Right forelimb (tissue), 1 donor: ENCODE data around the gene RNF38.
A peak's percentile ranks its signal among the peaks of the same experiment; 100 is the strongest.
"Not testable (repeated sequence)": the region's sequence is repeated elsewhere in the genome, so short reads cannot be mapped to it uniquely, and the experiment has no call there.

Experiments
- DNase-seq: peaks from one replicate; pipeline ENCODE4 v3.0.0-alpha.2; 2018

The RNF38 gene

DNA sequence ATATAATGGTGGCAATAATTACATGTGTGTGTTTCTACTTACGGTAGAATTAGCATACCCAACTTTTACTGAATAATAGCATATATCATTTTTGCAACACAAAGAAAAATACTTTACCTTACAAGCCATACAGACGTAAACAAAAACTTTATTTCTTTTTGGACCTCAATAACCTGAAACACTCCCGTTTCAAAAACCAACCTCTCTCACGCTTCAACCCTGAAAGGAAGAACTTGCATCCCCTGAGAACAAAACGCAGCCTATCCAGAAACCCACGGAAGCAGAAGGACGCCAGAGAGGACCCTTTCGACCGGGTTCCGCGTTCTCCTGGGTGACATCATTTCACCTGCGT is at the start of gene RNF38:
TSS of gene RNF38 (minus strand) at position 290 of the 352 bp plus-strand sequence. CDS start at position 129, 161 bp downstream.
- no peak for DNase-seq

DNA sequence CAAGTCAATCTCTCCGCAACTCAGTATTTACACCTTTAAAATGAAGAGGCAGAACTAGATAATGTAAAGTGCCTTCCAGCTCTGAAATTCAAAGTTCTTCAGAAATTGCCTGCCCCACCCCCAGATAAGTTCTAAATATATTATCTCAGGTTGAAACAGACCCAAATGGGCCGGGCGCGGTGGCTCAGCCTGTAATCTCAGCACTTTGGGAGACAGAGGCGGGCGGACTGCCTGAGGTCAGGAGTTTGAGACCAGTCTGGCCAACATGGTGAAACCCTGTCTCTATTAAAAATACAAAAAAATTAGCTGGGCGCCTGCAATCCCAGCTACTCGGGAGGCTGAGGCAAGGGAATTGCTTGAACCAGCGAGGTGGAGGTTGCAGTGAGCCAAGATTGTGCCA is 48.5 kb upstream of the RNF38 start:
- DNase-seq = not testable (repeated sequence)

DNA sequence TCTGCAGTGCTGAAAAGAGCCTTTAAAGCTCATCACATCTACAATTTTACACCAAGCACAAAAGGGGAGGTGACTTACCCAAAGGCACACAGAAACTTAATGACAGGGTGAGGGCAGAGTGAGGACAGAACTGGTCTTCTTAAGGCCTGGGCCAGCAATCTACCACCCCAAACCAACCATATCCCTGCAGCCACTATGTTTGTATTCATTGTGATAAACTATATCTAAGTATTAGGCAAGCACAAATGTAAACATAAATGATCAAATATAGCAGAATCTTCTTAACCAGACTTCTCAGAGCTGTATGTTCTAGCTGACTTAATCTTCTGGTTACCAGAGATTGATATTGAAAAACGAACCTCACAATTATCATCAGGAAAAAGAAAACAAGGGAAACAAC is 47.9 kb upstream of the RNF38 start:
- DNase-seq = no peak

DNA sequence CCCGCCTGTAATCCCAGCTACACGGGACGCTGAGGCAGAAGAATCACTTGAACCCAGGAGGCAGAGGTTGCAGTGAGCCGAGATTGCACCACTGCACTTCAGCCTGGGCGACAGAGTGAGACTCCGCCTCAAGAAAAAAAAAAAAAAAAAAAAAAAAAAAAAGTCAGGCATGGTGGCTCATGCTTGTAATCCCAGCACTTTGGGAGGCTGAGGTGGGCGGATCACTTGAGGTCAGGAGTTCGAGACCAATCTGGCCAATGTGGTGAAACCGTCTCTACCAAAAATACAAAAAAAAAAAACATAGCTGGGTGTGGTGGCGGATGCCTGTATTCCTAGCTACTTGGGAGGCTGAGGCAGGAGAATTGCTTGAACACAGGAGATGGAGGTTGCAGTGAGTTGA is 46.6 kb upstream of the RNF38 start:
- DNase-seq = not testable (repeated sequence)

DNA sequence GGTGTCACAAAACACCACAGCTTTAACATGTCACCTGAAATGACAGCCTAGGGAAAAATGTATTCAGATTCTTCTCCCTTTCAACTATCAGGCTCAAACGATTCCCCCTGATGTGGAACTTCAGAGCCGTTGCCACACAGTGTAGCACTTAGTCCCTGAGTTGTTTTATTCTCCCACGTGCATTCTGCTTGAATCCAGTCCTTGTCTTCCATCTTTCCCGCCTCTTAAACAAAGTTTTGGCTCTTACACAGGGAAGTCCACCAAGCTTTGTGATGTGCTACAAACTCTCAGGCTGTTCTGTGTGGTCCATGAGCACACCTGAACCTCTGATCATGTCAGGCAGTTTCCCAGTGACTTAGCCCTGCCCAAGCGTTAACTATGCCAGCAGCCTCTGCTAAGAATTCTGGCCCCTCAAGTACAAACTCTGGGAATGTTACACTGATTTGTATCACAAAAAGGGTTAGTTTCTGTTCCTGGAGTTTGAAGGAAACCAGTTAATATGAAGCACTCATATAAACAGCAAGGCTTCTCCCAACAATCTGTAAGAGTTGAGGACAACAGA is 45.8 kb upstream of the RNF38 start:
- DNase-seq = no peak

DNA sequence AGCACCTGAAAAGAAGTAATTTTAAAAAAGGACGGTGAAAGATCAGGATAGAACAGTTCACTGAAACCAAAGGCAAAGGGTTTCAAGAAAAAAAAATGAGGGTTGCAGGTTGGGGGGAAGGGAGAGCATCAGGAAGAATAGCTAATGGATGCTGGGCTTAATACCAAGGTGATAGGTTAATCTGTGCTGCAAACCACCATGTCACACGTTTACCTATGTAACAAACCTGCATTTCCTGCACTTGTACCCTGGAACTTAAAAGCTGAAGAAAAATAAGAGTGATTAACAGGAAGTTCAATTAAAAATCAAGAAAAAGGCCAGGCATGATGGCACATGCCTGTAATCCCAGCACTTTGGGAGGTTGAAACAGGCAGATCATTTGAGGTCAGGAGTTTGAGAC is 44.1 kb upstream of the RNF38 start:
- DNase-seq = no peak

DNA sequence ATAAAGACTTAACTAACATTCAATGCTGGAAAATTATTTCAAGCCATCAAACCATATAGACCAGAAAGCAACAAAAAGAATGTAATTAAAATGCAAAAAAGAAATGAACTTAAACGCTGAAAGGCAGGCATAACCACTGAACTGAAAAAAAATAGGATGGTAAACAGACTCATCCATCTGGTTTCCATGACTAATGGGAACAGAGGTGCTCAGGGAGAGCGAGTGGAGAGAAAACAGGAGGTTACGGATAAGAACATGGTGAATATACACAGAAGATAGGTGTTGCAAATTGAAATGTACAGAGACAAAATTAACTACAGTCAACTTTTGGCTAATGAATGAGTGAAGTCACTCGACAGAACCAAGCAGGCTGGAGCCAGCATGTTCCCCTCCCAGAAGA is 43.5 kb upstream of the RNF38 start:
- no peak for DNase-seq

DNA sequence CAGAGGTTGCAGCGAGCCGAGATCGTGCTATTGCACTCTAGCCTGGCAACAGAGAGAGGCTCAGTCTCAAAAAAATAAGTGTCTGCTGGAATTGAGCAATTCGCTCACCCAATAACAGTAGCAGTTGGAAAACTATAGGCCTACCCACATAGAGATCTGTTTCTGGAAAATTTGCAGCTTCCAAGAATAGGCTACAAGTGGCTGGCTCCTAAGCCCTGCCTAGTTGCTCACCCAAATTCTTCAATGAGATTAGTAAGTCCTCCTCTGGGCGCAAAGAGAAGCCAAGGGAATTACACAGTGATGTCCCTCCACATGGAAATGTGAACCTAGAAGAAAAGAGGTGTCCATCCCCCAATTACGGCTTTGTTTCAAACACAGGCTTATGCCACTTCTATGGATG is 42.6 kb upstream of the RNF38 start:
- no peak for DNase-seq

DNA sequence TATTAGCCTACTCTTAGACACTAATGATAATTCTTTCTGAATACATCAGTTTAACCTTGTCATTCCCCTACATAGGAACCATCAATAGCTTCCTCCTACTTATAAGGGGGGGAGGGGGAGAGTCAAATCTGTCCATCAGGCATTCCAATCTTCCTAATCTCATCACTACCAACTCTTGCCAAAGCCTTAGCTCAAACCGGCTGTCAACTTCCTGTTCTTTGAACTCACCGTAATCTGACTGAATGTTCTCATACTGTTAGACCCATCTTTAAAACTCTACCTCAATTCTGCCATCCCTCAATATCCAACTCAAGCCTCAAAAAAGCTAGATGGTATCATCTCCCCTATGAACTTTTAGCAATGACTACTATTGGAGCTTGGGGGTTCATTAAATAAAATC is 41.9 kb upstream of the RNF38 start:
- DNase-seq = no peak

DNA sequence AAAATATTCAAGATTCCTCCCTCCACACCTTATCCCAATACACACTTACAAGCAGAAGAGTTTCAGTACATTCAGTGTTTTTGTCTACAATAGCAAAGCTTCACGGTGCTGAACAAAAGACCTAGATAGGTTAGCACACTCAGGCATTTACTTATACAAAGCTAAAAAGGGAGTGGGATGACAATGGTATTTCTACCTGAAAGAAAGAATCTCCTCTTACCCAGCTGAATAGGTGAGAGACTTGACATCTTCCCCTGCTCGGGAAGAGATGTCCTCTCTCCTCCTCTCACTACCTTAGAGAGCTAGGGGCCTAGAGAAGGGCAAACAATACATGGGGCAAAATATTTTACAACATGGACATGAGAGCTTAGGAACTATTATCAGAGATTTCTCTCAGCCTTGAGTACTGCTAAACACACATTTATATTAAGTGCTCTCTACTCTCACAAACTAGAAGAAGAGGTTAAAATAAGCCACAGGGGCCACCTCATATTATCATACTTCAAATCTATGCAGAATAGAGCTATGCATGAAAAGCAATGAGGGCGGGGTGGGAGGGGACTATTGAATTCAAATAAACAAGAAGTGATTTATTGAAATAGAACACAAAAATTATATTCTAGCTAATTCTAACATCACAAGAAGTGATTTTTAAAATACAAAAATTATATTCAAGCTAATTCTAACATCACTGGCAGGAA is 38.6 kb upstream of the RNF38 start:
- no peak for DNase-seq

DNA sequence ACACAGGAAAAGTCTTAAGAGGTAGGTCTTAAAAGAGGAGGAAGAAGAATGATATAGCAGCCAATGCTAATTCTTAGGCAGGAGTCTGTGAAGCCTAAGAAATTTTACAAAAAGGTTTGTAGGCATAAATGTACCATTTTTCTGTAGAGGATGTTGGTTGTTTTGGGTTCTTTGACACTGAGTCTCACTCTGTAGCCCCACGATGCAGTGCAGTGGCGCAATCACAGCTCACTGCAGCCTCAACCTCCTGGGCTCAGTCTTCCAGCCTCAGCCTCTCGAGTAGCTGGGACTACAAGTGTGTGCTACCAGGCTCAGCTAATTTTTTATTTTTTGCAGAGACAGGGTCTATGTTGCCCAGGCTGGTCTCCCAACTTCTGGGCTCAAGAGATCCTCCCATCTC is 37.7 kb upstream of the RNF38 start:
- DNase-seq = no peak

DNA sequence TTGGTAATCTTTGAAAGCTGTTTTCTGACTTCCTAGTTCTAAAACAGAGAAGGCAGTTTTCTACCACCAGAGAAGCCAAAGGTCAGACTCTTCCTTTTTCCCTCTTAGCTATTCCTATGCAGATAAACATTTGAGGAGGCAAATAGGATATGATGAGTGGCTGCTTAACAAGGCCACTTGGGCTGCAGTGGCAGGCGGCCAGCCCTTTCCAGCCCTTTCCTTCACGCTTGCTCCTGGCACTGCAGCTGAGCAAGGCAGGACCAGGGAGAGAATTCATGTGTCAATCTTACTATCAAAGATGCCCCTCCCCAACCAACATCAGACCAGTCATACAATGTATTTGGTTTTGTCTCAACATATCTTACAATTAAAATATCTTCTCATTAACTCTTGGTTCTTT is 36.8 kb upstream of the RNF38 start:
- no peak for DNase-seq

DNA sequence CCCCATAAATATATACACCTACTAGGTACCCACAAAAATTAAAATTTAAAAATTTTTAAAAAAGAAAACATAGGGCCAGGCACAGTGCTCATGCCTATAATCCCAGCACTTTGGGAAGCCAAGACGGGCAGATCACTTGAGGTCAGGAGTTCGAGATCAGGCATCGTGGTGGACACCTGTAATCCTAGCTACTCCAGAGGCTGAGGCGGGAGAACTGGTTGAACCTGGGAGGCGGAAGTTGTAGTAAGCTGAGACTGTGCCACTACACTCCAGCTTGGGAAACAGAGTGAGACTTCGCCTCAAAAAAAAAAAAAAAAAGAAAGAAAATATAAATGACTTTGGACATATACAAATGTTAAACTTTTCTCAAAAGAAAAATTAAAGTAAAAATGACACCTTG is 33.3 kb upstream of the RNF38 start:
- DNase-seq = no peak

DNA sequence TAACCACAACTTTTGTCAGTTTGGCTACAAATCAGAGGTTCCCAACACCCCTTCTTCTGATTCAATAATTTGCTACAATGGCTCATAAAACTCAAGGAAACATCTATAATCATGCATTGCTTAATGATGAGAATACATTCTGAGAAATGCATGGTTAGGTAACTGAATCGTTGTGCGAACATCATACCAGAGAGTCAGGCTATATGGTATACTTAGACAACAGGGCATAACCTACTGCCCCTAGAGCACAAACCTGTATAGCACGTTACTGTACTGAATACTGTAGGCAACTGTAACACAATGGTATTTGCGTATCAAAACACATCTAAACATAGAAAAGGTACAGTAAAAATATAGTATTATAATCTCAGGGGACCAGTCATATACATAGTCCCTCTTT is 31.0 kb upstream of the RNF38 start:
- no peak for DNase-seq

DNA sequence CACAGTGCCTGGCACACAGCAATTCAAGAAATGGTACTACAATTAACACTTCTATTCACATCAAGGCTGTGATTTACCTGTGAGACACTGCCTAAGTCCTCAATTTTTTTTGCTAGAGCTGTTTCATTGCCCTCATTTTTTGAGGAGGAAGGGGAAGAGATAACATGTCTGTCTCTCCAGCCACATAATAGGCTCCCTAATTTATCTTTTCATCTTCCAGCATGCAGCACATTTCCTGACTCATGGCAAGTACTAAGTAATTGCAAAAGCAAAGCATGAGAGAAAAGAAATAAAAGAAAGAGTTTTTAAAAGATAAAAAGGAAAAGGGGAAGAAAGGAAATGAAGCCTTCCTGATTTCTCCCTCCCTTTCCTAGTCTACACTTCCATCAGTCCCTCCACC is 26.9 kb upstream of the RNF38 start:
- DNase-seq = no peak

DNA sequence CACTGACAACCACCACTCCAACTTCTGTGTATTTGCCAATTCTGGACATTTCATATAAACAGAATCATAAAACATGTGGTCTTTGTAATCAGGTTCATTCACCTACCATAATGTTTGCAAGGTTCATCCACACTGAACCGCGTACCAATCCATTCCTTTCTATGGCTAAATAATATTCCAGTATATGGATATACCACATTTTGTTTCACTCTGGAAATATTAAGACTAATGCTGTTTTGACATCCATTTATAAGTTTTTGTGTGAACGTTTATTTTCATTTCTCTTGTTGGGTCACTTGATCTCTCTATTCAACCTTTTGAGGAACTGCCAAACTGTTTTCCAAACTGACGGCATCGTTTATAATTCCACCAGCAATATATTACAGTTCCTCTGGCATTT is 26.3 kb upstream of the RNF38 start:
- DNase-seq = no peak

DNA sequence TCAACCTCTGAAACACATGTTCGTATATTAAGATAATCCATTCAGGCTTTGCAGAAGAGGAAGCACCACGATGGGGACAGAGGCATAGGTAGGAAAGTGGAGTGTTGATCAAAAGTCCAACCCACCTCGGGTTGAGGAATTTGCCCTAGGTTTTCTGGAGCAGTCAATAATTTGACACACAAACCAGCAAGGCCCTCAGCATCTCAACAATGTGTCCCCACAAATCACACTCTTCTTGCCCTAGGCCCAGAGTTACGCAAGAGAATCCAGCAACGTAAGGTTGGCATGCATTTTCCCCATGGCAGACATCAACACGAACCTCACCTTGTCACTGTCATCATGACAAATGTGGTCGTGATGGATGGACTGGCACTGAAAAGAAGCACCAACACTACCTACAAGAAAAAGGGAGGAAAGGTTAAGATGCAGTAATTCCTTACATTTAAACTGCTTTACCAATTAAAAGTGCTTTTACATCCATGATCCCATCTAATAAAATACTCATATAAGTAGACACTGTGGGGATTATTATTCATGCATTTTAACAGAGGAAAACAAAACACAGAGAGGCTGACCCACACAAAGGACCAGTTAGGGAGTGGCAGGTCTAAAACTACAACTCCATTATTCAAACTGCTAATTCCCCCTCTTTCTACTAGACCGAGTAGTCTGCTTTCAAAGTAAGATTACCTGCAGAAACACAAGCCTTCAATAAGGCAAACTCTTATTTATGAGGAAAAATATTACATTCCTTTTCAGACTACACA is 24.4 kb upstream of the RNF38 start:
- no peak for DNase-seq

DNA sequence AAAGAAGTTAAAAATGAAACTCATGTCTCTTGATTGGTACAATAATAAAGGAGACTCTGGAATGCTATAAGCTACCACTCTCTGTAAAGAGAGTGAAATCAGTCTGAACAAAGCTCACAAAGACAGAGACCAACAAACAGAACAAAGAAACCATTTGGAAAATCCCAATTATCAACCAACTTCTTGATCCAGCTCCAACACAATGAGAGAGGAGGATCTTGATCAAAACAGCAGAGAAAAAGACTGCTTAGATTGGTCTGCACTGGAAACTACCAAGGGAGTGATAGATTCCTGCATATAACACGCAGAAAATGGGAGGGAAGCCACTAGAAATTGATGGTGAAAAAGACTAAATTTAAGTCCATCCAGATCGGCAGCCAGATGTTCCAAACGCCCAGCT is 23.1 kb upstream of the RNF38 start:
- no peak for DNase-seq

DNA sequence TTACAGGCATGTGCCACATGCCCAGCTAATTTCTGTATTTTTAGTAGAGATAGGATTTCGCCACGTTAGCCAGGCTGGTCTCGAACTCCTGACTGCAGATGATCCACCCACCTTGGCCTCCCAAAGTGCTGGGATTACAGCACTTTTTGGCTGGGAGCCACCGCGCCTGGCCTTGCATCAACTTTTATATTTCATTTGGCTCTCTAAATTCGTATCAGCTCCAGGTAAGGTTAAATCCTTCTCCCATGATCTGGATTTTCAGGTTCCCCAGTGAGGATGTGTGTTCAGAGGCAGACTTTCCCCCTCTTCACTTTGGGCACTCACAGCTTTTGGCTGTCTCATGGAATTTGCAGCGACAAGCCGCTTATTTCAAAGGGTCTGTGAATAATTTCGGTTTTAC is 16.8 kb upstream of the RNF38 start:
- DNase-seq = no peak

DNA sequence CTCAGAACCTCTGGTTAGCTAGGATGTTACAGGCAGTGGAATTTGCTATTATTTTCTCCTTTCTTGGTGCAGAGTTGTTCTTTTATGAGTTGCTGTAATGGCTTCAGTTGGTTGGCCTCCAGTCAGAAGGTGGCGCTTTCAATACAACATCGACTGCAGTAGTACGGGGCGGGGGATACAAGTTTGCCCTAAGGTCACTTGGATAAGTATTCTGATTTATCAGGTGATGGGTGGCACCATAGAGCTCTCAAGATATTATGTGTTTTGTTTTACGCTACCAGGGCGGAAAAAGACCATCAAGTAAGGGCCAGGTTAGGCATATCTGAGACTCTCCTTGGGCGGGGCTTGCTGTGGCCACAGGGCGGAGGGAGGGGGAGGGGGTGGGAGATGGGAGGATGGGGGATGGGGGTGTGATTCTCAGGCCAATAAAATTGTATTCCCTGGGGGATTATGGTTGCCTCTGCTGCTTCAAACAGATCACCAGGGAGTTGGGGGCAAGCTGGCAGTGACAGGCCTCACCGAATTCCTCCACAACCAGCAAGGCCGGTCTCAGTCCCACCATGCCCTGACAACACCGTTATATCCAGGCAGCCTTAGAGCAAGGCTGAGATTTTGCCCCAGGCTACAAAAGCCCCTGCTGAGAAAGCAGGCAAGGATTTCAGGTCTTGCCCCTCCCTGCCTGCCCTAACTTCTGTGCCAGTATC is 15.9 kb upstream of the RNF38 start:
- DNase-seq = no peak

DNA sequence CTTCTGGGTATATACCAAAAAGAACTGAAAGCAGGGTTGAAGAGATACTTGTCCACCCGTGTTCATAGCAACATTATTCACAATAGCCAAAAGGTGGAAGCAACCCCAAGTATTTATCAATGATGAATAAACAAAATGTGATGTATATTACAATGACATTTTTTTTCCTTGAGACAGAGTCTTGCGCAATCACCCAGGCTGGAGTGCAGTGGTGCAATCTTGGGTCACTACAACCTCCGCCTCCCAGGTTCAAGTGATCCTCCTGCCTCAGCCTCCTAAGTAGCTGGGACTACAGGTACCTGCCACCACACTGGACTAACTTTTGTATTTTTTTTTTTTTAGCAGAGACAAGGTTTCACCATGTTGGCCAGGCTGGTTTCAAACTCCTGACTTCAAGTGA is 11.3 kb upstream of the RNF38 start:
- DNase-seq = not testable (repeated sequence)

DNA sequence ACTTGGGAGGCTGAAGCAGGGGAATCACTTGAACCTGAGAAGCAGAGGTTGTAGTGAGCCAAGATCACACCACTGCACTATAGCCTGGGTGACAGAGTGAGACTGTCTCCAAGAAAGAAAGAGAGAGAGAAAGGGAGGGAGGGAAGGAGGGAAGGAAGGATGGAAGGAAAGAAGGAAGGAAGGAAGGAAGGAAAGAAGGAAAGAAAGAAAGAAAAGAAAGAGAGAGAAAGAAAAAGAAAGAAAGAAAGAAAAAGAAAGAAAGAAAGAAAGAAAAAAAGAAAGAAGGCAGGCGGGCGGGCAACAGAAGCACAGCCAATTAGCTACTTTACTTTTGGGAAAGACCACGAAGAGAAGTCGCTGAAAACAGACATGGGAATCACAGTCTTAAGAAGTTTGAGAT is 9.0 kb upstream of the RNF38 start:
- DNase-seq = not testable (repeated sequence)

DNA sequence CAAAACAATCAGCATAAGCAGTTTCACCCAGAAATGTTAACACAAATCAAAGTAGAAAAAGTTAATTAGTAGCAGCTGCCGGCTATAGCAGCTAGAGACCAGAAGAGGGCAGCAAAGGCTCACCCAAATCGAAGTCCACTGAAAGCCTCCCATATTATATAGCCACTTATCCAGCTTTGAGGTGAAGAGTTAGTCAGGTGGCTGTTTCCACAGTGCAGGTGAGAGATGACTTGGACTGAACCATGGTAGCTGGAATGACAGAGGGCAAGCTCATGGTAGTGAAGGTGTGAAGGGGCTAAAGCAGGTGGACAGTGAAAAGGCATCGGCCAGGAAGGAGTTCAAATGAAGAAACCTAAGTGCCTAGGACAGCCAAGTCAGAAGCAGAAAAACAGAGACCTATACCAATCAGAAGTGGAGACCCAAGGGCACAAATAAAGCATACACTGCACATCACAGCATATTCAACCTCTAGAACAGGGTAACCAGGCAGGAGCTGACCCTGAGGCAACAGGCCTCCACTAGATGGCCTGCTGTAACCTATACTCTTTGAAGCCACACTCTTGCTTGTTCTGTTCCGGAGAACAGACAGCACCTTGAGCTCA is 7.2 kb upstream of the RNF38 start:
- peak; percentile 69 for DNase-seq
